Measurements from ENCODE around the gene WAS. TPM values are rescaled to one million over a fixed set of nuclear protein-coding genes. Genes with fewer than 3 reads are reported as not detected.
A peak's percentile ranks its signal among the peaks of the same experiment; 100 is the strongest.

WAS gene
- total RNA-seq, 1 donor from 2014 or later = 122 TPM

DNA sequence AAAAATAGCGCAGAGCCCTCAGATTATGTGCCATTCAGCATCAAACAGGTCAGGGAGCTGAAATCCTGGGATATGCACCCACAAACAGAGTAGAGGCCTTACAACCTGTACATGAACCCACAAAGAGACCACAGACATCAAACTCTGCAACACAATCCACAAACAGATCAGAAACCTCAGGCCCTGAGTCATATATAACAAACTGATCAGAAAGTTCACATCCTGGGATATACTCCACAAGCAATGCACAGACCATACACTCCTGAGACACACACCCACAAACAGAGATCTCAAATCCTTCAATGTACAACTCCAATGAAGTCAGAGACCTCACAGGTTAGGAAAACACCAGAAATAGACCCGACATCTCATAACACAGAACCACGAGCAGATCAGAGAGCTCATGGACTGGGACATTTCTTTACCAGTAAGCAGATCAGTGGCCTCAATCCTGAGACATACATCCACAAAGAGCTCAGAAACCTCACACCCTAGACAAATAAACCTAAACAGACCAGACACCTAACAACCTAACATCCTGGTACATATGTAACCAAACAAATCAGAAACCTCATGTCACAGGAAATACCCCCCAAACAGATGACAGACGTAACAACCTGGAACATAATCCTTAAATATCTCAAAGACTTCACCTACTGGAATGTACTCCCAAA, 37.1 kb downstream of the WAS start:
- Mint-ChIP-seq H3K36me3 (ENCODE audit: low read depth) (peaks cover 11% of the 10 kb centered on the region), H3K27me3 (ENCODE audit: insufficient read depth) (no peaks in the 10 kb centered on the region), H3K4me3 (no peak overlapping the region), H3K4me1 (ENCODE audit: low read depth) (peaks cover 21% of the 10 kb centered on the region), H3K27ac (no peak overlapping the region), H3K9me3 (peaks cover 3% of the 10 kb centered on the region)
- no peak for DNase-seq (ENCODE audit: low spot score)
- intact Hi-C loops (cut with micrococcal nuclease) = loop anchor here (1.0 kb wide), 1 partner anchor 8 kb away; no protein-coding TSS in a partner anchor

DNA sequence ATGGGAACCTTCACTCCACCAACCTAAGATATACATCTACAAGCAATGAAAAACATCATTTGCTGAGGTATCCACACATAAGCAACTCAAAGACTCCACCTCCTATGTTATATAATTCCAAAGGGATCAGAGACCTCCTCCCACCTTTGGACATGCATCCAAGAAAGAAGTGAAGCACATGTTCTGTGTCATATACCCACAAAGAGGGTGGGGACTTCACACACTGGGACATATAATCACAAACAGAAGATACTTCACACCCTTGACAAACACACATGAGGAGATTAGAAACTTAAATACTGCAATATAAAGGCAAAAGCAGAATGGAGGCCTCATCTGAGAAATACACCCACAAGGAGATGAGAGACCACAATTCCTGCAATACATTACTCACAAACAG, 38.3 kb downstream of the WAS start:
- DNase-seq (ENCODE audit: low spot score) = no peak
- intact Hi-C loops (cut with micrococcal nuclease) = no loop called here
- Mint-ChIP-seq H3K9me3 (peaks cover 8% of the 10 kb centered on the region), H3K4me1 (ENCODE audit: low read depth) (peaks cover 25% of the 10 kb centered on the region), H3K36me3 (ENCODE audit: low read depth) (peaks cover 16% of the 10 kb centered on the region), H3K27ac (no peak overlapping the region), H3K27me3 (ENCODE audit: insufficient read depth) (no peaks in the 10 kb centered on the region), H3K4me3 (no peak overlapping the region)

DNA sequence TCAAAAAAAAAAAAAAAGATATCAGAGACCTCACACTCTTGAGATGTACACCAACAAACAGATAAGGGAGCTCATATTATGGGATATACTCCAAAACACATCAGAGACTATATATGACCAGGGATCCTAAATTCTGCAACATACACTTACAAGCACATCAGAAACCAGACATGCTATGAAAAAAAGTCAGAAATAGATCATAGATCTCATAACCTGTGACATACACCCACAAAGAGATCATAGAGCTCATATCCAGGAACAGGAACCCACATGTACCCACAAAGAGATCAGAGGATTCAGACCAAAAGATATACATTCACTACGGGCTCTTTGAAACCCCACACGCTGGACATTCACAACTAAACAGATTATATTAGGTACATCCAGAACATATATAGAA, 43.0 kb downstream of the WAS start:
- H3K4me1 Mint-ChIP-seq (ENCODE audit: low read depth) = peaks cover 33% of the 10 kb centered on the region
- no peaks in the 10 kb centered on the region for H3K27me3 Mint-ChIP-seq (ENCODE audit: insufficient read depth)
- intact Hi-C loops (cut with micrococcal nuclease) = no loop called here
- no peak for DNase-seq (ENCODE audit: low spot score)
- no peak overlapping the region for H3K4me3 Mint-ChIP-seq
- no peak overlapping the region for H3K27ac Mint-ChIP-seq
- H3K36me3 Mint-ChIP-seq (ENCODE audit: low read depth) = peaks cover 13% of the 10 kb centered on the region
- H3K9me3 Mint-ChIP-seq = peaks cover 24% of the 10 kb centered on the region

DNA sequence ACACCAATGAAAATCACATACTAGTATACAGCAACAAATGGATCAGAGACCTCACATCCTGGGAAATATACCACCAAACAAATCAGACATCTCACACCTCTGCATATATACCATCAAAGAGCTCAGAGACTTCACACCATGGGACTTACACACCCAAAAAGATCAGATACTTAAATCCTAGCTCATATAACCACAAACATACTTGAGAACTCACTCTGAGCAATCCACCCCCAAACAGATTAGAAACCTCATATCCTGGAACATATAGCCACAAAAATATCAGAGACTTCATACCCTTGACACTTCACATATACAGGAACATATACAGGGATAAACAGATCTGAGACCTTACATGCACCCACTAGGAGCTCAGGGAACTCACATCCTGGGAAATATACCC, 45.1 kb downstream of the WAS start:
- Mint-ChIP-seq H3K27ac (no peak overlapping the region), H3K36me3 (ENCODE audit: low read depth) (peaks cover 13% of the 10 kb centered on the region), H3K4me1 (ENCODE audit: low read depth) (peaks cover 33% of the 10 kb centered on the region), H3K27me3 (ENCODE audit: insufficient read depth) (no peaks in the 10 kb centered on the region), H3K4me3 (no peak overlapping the region), H3K9me3 (peaks cover 24% of the 10 kb centered on the region)
- no peak for DNase-seq (ENCODE audit: low spot score)
- intact Hi-C loops (cut with micrococcal nuclease) = loop anchor here (1.0 kb wide), 2 partner anchors 8 kb away; no protein-coding TSS in a partner anchor

DNA sequence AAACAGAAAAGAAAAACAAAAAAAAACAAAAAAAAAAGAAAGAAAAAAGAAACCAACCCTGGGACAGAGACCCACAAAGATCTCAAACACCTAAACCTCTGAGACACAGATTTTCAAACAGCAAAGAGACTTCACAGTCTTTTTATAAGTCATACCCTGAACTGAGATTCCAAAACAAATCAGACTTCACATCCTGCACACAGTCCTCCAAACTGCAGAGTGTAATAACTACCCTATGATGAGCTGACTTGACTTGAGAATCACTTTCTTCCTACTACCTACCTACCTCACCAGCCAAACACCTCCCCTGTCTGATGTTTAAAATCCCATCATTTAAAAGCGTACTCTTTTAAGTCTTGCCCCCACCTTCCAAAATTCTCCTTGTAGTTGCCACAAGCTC, 52.7 kb downstream of the WAS start:
- no peaks in the 10 kb centered on the region for H3K9me3 Mint-ChIP-seq
- peak overlapping the region; percentile 98 for H3K27ac Mint-ChIP-seq
- intact Hi-C loops (cut with micrococcal nuclease) = loop anchor here (1.0 to 5.0 kb wide), 3 partner anchors 8 to 181 kb away; partner anchors contain the start of gene PIM2
- H3K36me3 Mint-ChIP-seq (ENCODE audit: low read depth) = peaks cover 2% of the 10 kb centered on the region
- H3K4me1 Mint-ChIP-seq (ENCODE audit: low read depth) = peaks cover 23% of the 10 kb centered on the region
- H3K4me3 Mint-ChIP-seq = peak overlapping the region; percentile 98
- DNase-seq (ENCODE audit: low spot score) = no peak
- no peaks in the 10 kb centered on the region for H3K27me3 Mint-ChIP-seq (ENCODE audit: insufficient read depth)

DNA sequence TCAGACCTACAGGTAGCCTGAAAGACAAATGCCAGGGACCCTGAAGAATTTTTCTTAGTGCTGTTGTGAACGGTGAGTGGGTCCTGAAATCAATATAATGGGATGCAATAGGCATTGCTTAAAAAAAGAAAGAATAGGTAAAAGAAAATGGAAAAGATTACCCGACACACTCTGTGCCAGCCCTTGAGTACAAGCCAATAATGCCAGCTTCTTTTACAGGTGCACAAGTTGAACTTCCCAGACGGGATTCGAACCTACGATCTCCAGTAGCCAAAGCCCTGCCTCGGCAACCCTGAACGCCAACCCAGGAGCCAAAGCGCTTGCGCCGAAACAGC, 53.2 kb downstream of the WAS start:
- Mint-ChIP-seq H3K27ac (peak overlapping the region; percentile 98), H3K4me1 (ENCODE audit: low read depth) (peaks cover 23% of the 10 kb centered on the region), H3K9me3 (no peaks in the 10 kb centered on the region), H3K36me3 (ENCODE audit: low read depth) (peaks cover 2% of the 10 kb centered on the region), H3K27me3 (ENCODE audit: insufficient read depth) (no peaks in the 10 kb centered on the region), H3K4me3 (peak overlapping the region; percentile 98)
- intact Hi-C loops (cut with micrococcal nuclease) = loop anchor here (1.0 to 5.0 kb wide), 11 partner anchors 9 to 532 kb away; partner anchors contain the start of genes GRIPAP1, HDAC6, PIM2 and PPP1R3F
- DNase-seq (ENCODE audit: low spot score) = no peak

DNA sequence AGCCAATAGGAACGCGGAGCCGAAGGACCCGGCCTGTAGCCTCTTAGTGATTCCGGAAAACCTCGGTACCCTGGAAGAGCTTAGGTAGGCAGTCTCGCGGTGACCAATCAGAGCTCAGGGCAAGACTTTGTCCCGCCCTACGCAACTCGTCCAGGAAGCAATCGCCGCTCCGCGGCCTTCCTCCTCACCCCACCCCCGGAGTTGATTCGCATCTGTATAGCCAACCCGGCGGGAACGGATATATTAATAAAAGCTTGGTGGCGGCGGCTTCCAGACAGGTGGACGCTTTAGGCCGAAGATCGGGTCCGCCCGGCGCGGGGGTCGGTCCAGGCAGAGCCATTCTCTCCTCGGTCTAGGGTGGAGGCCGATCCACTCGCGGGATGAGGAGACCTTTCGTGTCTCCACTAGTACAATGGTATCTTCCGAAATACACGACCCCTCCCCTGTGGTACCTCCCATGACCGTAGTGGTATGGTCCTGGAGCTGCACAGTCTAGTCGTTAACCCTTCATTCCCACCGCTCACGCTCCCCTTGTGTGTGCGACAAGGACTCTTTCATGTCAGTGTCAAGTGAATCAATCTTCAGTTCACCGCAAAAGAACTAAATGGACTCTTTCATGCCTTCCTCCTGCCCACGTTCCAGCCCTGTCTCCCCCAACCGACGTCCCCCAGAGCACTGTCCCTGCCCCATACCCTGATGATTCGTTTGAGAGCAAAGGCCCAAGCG, 53.8 kb downstream of the WAS start:
- peaks cover 23% of the 10 kb centered on the region for H3K4me1 Mint-ChIP-seq (ENCODE audit: low read depth)
- peak overlapping the region; percentile 98 for H3K4me3 Mint-ChIP-seq
- H3K9me3 Mint-ChIP-seq = no peaks in the 10 kb centered on the region
- DNase-seq (ENCODE audit: low spot score) = peak; percentile 85
- no peaks in the 10 kb centered on the region for H3K27me3 Mint-ChIP-seq (ENCODE audit: insufficient read depth)
- peak overlapping the region; percentile 98 for H3K27ac Mint-ChIP-seq
- H3K36me3 Mint-ChIP-seq (ENCODE audit: low read depth) = peaks cover 2% of the 10 kb centered on the region
- intact Hi-C loops (cut with micrococcal nuclease) = loop anchor here (1.0 to 5.0 kb wide), 9 partner anchors 14 to 532 kb away; partner anchors contain the start of genes GRIPAP1, HDAC6, PIM2 and PPP1R3F

DNA sequence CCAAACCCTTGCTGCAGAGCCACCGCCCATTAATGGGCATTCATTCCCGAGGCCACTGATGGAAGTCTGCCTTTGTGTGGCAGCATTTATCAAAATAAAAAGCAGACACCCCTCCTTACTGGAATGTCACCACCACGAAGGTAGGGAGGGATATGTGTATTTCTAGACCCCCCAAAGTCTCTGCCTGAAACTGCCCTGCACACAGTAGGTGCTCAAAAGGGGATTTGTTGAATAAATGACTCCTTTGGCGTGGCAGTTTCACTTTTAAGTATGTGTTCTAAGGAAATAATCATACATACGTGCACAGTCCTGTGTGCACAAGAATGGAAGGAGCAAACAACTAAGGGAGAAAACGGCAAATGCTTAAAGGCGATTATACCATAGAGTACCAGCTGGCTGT, 54.3 kb downstream of the WAS start:
- intact Hi-C loops (cut with micrococcal nuclease) = loop anchor here (1.0 to 5.0 kb wide), 9 partner anchors 13 to 531 kb away; partner anchors contain the start of genes GRIPAP1, HDAC6, PIM2 and PPP1R3F
- Mint-ChIP-seq H3K27ac (peak overlapping the region; percentile 98), H3K36me3 (ENCODE audit: low read depth) (peaks cover 2% of the 10 kb centered on the region), H3K4me1 (ENCODE audit: low read depth) (peaks cover 23% of the 10 kb centered on the region), H3K27me3 (ENCODE audit: insufficient read depth) (no peaks in the 10 kb centered on the region), H3K4me3 (peak overlapping the region; percentile 98), H3K9me3 (no peaks in the 10 kb centered on the region)
- DNase-seq (ENCODE audit: low spot score) = no peak

Other genes with a start within 250 kb of the WAS start
- gene SLC38A5, start 213.5 kb upstream of the WAS start, total RNA-seq = 205 and 206 TPM in 2 replicates
- gene FTSJ1, start 207.6 kb upstream of the WAS start, total RNA-seq = 96.2 and 103 TPM in 2 replicates
- 13.6 and 15.1 TPM in 2 replicates for gene PORCN, start 174.8 kb upstream of the WAS start, total RNA-seq
- gene EBP, start 162.0 kb upstream of the WAS start, total RNA-seq = 164 and 178 TPM in 2 replicates
- 13.5 and 16.0 TPM in 2 replicates for gene TBC1D25, start 144.1 kb upstream of the WAS start, total RNA-seq
- 318 and 338 TPM in 2 replicates for gene RBM3, start 109.3 kb upstream of the WAS start, total RNA-seq
- gene WDR13, start 86.3 kb upstream of the WAS start, total RNA-seq = 36.3 and 36.5 TPM in 2 replicates
- gene SUV39H1, start 12.9 kb downstream of the WAS start, total RNA-seq = 27.5 and 27.7 TPM in 2 replicates
- not detected in 2 replicates for gene GLOD5, start 77.9 kb downstream of the WAS start, total RNA-seq
- gene GATA1, start 102.8 kb downstream of the WAS start, total RNA-seq = not detected in 2 replicates
- 44.7 and 56.4 TPM in 2 replicates for gene HDAC6, start 118.3 kb downstream of the WAS start, total RNA-seq
- gene ERAS, start 142.7 kb downstream of the WAS start, total RNA-seq = not detected in 2 replicates
- 0.36 and 0.42 TPM in 2 replicates for gene PCSK1N, start 151.8 kb downstream of the WAS start, total RNA-seq
- gene TIMM17B, start 214.0 kb downstream of the WAS start, total RNA-seq = 72.2 and 72.3 TPM in 2 replicates
- 112 and 119 TPM in 2 replicates for gene PQBP1, start 214.1 kb downstream of the WAS start, total RNA-seq
- 24.9 and 26.5 TPM in 2 replicates for gene SLC35A2, start 227.8 kb downstream of the WAS start, total RNA-seq
- gene PIM2, start 235.2 kb downstream of the WAS start, total RNA-seq = 475 and 478 TPM in 2 replicates